GM10248 (cell line): ENCODE measurements around the gene TMEM134.

Source experiments
- CTCF ChIA-PET: fragments of 300-600 bp; sonication (Branson Sonifier 250); formaldehyde crosslinking; extraction: SDS; loops from one replicate; lab custom pipeline; 2021; ENCODE audit warnings: antibody characterized with exemption; lab: Yijun Ruan, JAX
- POLR2A ChIA-PET: fragments of 350-650 bp; sonication (Branson Sonifier 250); formaldehyde crosslinking; extraction: SDS; loops from one replicate; lab custom pipeline; 2020; ENCODE audit warnings: antibody characterized with exemption; lab: Yijun Ruan, JAX
- DNase-seq: peaks from one replicate; pipeline ENCODE4 v3.0.0; 2012; ENCODE audit errors: extremely low spot score
- TF ChIP-seq, protein P1 (sequence below): IDR thresholded peaks from 2 replicates; pipeline ENCODE4 v1.5.1; 2012; ENCODE audit warnings: mild to moderate bottlenecking, low read depth; ENCODE audit errors: extremely low read depth, missing control alignments, control extremely low read depth

Gene TMEM134

DNA sequence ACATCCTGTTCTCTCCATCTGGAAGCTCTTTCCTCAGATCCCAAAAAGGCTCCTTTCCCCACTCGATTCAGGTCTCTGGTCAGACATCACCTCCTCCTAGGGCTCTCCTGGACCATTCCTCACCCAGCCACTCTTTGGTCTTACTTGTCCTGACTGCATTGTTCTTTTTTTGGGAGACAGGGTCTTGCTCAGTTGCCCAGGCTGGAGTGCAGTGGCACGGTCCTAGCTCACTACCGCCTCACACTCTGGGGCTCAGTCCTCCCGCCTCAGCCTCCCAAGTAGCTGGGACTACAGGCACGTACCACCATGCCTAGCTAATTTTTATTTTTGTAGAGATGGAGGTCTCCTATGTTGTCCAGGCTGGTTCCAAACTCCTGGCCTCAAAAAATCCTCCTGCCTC is 23.5 kb downstream of the TMEM134 start:
- no peak for DNase-seq
- ChIA-PET CTCF (interaction anchor here (0.9 to 1.3 kb wide), 3 partner anchors 9 to 23 kb away, joined by 3 read pairs; partner anchors contain the start of gene CABP4), POLR2A (no interaction called here)
- TF ChIP-seq, protein P1, sequence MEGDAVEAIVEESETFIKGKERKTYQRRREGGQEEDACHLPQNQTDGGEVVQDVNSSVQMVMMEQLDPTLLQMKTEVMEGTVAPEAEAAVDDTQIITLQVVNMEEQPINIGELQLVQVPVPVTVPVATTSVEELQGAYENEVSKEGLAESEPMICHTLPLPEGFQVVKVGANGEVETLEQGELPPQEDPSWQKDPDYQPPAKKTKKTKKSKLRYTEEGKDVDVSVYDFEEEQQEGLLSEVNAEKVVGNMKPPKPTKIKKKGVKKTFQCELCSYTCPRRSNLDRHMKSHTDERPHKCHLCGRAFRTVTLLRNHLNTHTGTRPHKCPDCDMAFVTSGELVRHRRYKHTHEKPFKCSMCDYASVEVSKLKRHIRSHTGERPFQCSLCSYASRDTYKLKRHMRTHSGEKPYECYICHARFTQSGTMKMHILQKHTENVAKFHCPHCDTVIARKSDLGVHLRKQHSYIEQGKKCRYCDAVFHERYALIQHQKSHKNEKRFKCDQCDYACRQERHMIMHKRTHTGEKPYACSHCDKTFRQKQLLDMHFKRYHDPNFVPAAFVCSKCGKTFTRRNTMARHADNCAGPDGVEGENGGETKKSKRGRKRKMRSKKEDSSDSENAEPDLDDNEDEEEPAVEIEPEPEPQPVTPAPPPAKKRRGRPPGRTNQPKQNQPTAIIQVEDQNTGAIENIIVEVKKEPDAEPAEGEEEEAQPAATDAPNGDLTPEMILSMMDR: no peak

DNA sequence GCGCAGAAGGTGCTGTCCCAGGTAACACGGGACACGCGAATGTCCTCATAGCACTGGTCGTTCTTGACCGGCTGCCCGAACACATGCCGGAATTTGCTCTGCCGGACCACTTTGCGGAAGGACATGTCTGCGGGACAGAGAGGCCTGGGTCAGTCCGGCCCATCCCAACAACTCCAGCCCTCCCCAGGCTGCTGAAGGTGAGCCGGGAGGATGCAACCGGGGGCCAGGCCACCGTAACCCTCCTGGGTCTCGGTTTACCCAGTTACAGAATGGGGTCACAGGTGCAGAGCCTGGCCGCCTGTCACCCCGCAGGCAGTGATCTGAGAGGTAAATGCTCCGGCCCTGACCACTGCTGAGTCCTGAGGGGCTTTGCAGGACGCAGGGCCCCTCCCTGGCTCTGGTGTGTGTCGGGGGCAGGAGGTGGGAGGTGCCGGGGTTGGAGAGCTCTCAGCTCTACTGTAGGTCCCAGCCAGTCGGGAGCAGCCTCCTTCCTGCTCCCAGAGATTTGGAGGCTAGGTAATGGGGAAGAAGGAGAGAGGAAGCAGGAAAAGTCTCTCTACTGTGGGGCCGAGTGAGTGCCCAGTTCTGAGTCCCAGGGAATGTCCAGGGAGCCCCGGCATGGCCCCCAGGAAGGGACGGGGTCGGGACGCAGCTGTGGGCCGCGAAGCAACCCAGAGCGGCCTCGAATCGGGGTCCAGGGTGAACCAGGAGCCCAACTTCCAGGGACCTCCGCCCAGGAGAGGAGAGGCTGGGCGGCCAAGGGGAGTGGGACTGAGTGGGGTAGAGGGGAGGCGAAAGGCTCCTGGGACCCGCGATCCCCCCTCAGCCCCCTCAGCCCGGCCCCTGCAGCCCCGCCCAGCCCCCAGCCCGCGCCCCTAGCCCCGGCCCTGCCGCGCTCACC is 26.3 kb downstream of the TMEM134 start:
- no peak for DNase-seq
- TF ChIP-seq, protein P1: no peak
- ChIA-PET POLR2A (interaction anchor here (0.6 kb wide), 3 partner anchors 9 to 63 kb away, joined by 3 to 4 read pairs (median 3); partner anchors contain the start of gene PITPNM1), CTCF (interaction anchor here (1.0 to 1.2 kb wide), 2 partner anchors 41 to 89 kb away, joined by 3 read pairs; partner anchors contain the start of genes POLD4 and PPP1CA)

DNA sequence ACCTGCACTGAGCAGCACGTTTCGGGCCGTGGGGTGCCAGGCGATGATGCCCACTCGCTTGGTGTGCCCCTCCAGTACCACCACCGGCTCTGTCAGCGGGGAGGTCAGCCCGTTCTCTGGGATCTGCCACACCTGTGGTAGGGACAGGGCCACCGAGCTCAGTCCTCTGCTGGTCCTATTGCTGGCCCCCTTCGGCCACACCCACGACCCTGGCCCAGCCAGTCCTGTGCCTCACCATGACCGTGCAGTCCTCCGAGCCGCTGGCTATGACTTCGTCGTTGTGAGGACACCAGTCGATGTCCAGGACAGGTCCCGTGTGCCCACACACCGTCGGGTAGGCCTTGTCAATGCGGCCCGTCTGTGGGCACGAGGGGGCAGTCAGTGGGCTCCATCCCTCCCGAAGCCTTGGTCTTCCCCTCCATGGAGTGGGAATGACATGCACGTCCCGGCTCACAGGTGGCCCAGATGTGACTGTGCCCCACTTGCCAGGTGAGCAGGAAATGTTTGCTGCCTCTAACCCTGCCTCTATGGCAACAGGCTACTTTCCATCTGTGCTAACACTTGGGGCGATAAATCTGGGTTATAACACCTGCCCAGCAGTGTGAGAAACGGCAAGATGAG is 27.2 kb downstream of the TMEM134 start:
- POLR2A ChIA-PET: interaction anchor here (0.8 kb wide), 1 partner anchor 10 kb away, joined by 3 read pairs; no protein-coding TSS in a partner anchor
- TF ChIP-seq, protein P1: no peak
- DNase-seq: no peak
- CTCF ChIA-PET: interaction anchor here (0.7 to 1.4 kb wide), 3 partner anchors 13 to 40 kb away, joined by 3 to 4 read pairs (median 3); partner anchors contain the start of genes PPP1CA, RPS6KB2 and TMEM134

DNA sequence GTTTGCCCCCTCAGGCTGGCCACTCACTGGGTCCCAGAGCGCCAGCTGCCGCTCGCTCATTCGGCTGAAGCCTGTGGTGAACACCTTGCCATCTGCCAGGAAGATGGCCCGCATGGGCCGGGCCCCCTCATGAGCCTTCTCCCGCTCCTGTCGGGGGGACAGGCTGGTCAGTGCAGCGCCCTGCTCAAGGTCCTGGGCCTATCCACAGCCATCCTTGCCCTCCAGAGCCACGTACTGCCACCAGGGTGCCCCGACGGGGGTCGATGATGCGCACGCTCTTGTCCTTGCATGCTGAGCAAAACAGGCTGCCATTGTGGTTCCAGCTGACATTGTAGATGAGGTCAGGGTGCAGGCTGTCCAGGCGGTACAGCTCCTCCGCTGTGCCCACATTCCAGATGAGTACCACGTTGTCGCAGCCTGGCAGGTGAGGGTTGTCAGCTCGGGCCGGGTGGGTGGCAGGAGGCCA is 27.9 kb downstream of the TMEM134 start:
- ChIA-PET CTCF (interaction anchor here (0.7 to 1.4 kb wide), 5 partner anchors 12 to 40 kb away, joined by 3 to 4 read pairs (median 3); partner anchors contain the start of genes PPP1CA, RPS6KB2, TBC1D10C and TMEM134), POLR2A (interaction anchor here (0.5 to 0.8 kb wide), 2 partner anchors 10 to 90 kb away, joined by 3 read pairs; no protein-coding TSS in a partner anchor)
- TF ChIP-seq, protein P1: no peak
- no peak for DNase-seq

DNA sequence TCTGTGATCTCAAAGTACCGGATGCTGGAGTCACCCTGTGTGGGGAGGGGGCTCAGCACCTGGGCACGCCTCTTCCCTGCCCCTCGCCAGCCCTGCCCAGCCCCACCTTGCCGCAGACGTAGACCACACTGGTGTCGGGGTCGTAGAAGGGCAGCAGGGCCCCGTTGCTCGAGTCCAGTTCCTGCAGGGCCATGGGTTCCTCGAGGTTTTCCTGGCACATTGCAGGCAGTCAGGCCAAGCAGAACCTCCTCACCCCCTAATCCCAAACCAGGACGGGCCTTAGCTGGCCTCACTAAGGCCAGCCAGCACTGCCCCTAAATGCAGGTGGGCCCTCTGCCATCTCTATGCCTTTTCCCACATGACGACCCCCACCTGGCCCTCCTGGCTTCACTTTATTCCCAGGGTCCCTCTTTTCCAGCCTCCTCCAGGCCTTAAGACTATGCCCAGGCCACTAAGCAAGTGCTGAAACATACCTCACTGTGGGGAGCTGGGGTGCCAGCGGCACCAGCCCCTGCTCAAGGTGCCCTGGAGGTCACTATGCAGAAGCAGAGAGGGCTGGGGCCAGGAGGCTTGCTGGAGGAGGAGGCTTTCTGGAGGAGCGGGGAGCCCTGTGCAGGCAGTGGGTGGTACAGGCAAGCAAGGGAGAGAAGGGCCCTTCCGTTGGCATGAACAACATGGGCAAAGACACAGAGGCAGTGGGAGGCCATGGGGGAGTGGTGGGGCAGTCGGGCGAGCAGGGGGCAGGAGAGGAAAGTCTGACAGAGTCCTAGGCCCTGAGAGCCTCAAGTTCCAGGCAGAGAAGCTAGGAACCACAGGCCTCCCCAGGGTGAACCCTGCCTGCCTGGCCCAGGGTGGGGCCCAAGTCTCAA is 28.6 kb downstream of the TMEM134 start:
- ChIA-PET POLR2A (interaction anchor here (0.5 kb wide), 1 partner anchor 89 kb away, joined by 3 read pairs; no protein-coding TSS in a partner anchor), CTCF (interaction anchor here (0.7 to 1.4 kb wide), 4 partner anchors 12 to 39 kb away, joined by 3 to 4 read pairs (median 3); partner anchors contain the start of genes PPP1CA, RPS6KB2 and TBC1D10C)
- no peak for DNase-seq
- TF ChIP-seq, protein P1: no peak
